GM18867 (cell line): ENCODE measurements around the gene MSS51.

Experiments used
- ATAC-seq: cut with Tn5 transposase; IDR thresholded peaks from one replicate; pipeline ENCODE4 v1.9.1; 2021; ENCODE audit warnings: mild to moderate bottlenecking, moderate library complexity; ENCODE audit not compliant: unreplicated experiment

The MSS51 gene

GRCh38 chr10:73433538-73433867, at the start of gene MSS51:
MSS51 (minus strand) TSS chr10:73433561; CDS start chr10:73428284, 5,277 bp downstream.
- no peak for ATAC-seq

- ATAC-seq = peak; percentile 43
These were observed 46.8 kb upstream of the MSS51 start for GRCh38 chr10:73480158-73480557.

- ATAC-seq = no peak
These were observed 45.3 kb upstream of the MSS51 start for GRCh38 chr10:73478636-73479035.

GRCh38 chr10:73471226-73471625, 37.9 kb upstream of the MSS51 start:
- no peak for ATAC-seq

- no peak for ATAC-seq
These were observed 36.2 kb upstream of the MSS51 start for GRCh38 chr10:73469579-73469978.

GRCh38 chr10:73467206-73467605, 33.8 kb upstream of the MSS51 start:
- ATAC-seq = no peak

GRCh38 chr10:73465978-73466726, 32.8 kb upstream of the MSS51 start:
- ATAC-seq = no peak

GRCh38 chr10:73460897-73461296, 27.5 kb upstream of the MSS51 start:
- no peak for ATAC-seq

- no peak for ATAC-seq
These were observed 26.4 kb upstream of the MSS51 start for GRCh38 chr10:73459683-73460314.

GRCh38 chr10:73456187-73456890, 23.0 kb upstream of the MSS51 start:
- ATAC-seq = no peak

GRCh38 chr10:73449113-73449512, 15.8 kb upstream of the MSS51 start:
- ATAC-seq = no peak

- no peak for ATAC-seq
These were observed 15.0 kb upstream of the MSS51 start for GRCh38 chr10:73448384-73448783.

GRCh38 chr10:73446926-73447325, 13.6 kb upstream of the MSS51 start:
- no peak for ATAC-seq

- ATAC-seq = no peak
These were observed 11.1 kb upstream of the MSS51 start for GRCh38 chr10:73444457-73444856.

- ATAC-seq = no peak
These were observed 6.4 kb upstream of the MSS51 start for GRCh38 chr10:73439605-73440312.

- ATAC-seq = no peak
These were observed 5.7 kb upstream of the MSS51 start for GRCh38 chr10:73439055-73439454.

GRCh38 chr10:73432646-73433537, 469 bp downstream of the MSS51 start:
- no peak for ATAC-seq

- ATAC-seq = no peak
These were observed 7.0 kb downstream of the MSS51 start for GRCh38 chr10:73426318-73426717.

- no peak for ATAC-seq
These were observed 8.9 kb downstream of the MSS51 start for GRCh38 chr10:73424478-73424877.

GRCh38 chr10:73423309-73423708, 10.1 kb downstream of the MSS51 start:
- no peak for ATAC-seq
